HuH-7 (cell line): ENCODE results near the gene CLPX.
"Not testable (repeated sequence)": the region's sequence is repeated elsewhere in the genome, so short reads cannot be mapped to it uniquely, and the experiment has no call there.

Source experiments
- DNase-seq: peaks from one replicate; pipeline ENCODE4 v3.0.0; 2011; ENCODE audit warnings: low spot score

The CLPX gene

DNA sequence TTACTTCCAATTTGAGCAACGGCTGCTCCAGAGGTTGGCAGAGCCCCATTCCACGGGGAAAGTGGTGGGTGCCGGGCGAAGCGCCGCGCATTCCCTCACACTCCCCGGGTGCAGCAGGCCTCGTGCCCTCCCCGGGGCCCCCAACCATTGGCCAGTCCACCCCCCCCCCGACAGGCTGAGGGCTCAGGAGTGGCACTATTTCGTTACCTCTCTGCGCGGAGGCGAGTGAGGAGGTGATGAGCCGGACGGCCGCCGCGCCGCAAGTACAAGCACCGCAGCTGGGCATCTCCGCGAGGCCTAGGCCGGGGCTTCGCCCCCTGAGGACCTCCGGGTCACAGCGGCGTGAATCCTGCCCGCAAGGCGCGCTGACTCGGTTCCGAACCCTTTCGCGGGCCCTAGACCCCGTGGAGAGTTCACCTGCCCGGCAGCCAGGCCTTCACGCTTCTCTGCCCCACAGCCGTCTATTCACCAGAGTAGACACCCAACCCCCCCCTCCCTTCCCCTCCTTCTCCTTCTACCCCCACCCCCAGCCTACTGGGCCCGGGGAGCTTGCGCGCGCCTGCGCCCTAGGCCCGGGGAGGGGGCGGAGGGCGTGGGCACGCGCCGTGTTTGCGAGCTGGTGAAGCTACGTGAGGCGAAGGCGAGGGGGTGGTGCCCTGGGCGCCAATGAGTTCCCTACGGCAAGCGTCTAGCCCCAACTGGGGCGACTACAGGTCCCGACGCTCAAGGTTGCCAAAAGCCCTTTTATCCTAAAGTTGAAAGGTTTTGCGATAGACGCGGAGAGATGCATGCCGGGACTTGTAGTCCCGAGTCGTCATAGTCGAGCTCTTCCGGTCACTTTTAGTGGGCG is at the start of gene CLPX:
CLPX (minus strand) TSS at position 475 of the 850 bp plus-strand sequence; CDS start at position 286, 189 bp downstream.
- peak; percentile 97 for DNase-seq

DNA sequence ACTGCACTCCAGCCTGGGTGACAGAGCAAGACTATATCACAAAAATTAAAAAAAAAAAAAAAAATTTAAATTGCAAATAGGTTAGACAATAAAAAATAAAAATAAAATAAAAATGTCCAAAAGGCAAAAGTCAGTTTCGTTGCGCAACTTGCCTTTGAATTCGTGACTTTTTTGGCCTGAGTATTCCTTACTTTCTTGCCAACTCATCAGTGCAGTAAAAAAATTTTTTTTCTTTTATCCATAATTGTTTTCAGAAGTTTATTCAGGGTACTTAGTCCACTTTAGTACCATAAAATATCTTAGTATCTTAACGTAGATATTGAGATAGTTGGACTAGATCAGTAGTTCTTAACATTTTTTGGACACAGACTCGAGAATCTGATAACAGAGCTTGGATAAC is 48.6 kb upstream of the CLPX start:
- DNase-seq: no peak

GRCh38 chr15:65232520-65232919 is 47.4 kb upstream of the CLPX start:
- no peak for DNase-seq

- no peak for DNase-seq
These were observed 46.2 kb upstream of the CLPX start for GRCh38 chr15:65231306-65231705.

GRCh38 chr15:65226901-65227300 is 41.8 kb upstream of the CLPX start:
- not testable (repeated sequence) for DNase-seq

DNA sequence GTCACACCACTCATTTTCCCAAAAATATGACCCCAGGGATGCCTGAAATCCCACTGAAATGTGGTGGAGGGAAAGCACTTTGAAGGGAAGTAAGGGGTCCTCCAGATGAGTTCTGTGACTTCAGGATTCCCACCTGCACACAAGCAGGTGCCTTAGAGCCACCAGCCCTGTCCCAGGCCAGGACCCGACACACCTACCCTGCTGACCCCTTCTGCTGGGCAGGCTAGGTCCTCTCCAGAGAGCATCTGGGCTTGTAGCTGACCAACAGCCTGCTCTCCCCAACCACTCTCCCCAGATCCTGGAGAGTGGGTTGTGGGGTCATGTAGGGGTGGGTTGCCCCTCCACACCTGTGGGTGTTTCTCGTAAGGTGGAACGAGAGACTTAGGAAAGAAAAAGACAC is 41.1 kb upstream of the CLPX start:
- no peak for DNase-seq

DNA sequence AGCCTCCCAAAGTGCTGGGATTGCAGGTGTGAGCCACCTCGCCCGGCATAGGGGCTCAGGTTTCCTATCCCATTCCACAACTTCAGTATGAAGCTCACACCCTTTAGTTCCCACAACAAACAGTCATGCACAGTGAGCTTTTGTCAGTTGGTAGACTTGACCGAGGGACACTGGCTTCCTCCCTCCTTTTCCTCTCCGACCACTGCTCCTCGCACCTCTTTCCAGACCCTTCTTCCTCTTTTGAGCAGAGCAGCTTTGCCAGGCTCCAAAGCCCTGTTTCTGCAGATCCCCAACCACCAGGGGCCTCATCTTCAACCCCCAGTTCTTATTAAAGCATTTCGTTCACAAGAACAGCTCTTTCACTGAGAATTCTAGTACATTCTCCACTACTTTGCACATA is 38.9 kb upstream of the CLPX start:
- DNase-seq: no peak

DNA sequence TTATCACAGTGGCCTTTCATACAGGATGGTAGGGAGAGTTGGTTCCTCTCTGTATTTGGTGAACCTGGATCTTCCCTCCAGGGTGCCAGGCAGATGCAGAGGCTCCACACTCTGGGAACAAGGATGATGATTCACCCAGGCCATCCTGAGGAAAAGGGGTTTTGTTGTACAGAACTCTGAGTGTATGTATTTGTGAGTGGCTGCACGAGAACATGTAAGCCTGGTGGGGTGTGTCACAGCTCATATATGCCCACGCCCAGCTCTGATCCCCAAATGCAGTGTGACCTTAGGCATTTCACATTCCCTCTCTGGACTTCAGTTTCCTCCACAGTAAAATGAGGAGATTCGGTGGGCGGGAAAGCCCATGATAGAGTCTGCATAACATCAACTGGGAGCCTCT is 37.7 kb upstream of the CLPX start:
- DNase-seq: no peak

GRCh38 chr15:65221697-65222096 is 36.6 kb upstream of the CLPX start:
- peak; percentile 37 for DNase-seq

DNA sequence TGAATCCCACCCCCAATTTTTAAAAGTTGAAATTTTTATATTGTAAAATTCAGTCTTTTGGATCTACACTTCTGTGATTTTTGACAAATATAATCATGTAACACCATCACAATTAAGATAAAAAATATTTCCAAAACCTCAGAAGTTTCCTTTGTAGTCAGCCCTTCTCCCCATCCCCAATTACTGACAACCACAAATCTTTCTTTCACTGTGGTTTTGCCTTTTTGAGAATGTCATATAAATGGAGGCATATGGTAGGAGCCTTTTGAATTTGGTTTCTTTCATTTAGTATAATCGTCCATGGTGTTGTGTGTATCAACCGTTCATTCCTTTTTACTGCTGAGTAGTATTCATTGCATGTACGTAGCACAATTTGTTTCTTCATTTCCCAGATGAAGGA is 34.0 kb upstream of the CLPX start:
- DNase-seq: no peak

GRCh38 chr15:65217526-65218482 is 32.7 kb upstream of the CLPX start:
- DNase-seq: no peak

DNA sequence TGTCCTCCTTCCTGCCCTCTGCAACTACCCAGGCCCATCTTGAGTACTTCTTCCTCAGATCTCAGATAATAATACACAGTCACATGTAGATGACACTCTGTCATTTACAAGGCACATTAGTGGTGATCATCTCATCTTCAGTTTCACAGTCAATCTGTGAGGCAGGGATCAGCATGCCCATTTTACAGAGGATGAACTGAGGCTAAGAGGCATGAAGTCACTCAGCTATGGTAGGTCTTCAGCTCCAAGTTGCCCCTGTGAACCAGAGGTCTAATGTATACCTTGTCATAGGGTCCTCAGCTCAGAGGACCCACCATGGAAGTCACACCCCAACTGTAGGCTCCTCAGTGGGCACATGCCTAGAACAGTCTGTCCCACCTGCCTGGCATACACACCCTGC is 30.4 kb upstream of the CLPX start:
- DNase-seq: no peak

DNA sequence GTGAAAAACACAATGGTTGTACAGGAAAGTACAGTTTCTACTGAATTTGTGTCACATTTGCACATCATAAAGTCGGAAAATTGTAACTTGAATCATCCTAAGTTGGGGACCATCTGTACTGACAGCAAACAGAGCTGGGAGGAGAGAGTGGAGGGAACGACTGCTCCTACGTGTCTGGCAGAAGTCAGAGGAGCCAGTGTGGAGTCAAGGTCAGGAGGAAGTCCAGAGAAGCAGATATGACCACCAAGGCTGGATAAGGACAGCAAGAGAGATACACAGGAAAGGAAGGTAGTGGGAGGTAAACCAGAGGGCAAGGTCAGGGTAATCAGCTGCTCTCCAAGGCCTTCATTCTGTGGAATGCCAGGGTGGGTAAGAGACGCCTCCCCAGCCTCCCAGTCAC is 28.9 kb upstream of the CLPX start:
- no peak for DNase-seq

DNA sequence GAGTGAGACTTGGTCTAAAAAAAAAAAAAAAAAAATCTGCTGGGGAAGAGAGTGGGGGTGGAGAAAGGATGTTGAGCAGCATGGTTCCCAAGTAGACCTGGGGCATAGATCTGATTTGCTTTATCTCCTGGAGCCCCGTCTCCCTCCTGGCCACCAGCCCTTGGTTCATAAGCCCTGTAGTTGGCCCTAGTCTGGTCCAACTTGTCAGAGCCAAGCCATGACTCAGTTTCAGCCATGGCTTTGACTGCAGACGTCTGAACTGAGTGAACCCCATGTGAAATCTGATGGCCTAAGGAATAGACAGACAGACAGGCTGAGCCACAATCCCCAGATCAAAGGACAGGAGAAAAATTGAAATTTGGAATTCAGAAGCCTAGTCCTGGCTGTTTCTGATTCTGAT is 28.1 kb upstream of the CLPX start:
- DNase-seq: no peak

DNA sequence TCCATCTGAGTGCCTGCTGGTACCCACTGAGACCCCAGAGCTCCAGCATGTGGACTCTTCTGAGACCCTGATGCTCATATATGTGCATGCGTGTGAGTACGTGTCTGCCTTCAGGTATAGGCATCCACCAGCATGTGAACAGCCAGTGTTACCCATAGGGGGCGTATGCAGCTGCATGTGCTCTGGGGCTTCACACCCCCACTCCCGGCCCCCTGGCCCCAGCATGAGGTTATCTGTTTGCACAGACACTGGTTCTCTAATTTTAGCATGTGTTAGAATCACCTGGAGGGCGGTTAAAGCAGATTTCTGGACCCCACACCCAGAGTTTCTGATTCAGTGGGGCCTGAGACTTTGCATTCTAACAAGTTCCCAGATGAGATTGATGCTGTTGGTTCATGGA is 27.0 kb upstream of the CLPX start:
- peak; percentile 78 for DNase-seq

DNA sequence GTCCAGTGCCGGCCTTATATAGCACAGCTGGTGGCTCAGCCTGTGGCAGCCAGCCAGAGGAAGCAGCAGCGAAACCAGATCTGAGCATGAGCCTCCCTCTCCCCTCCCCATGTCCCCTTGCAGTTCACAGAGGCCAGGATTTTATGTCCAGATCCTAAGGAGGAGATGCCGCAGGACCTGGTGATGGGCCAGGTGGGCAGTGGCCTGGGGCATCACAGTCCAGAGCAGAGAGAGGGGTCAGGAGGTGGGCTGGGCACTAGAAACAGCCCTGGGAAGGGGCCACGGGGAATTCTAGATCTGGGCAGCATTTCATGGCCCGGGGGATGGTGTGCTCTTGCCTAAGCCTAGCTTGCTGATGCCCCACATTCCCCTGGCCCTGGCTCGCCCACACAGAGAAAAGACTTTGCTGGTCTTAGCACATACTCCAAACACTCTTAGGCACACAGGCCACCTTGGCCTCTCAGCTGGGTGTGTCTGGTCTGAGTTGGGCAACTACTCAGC is 26.4 kb upstream of the CLPX start:
- no peak for DNase-seq

DNA sequence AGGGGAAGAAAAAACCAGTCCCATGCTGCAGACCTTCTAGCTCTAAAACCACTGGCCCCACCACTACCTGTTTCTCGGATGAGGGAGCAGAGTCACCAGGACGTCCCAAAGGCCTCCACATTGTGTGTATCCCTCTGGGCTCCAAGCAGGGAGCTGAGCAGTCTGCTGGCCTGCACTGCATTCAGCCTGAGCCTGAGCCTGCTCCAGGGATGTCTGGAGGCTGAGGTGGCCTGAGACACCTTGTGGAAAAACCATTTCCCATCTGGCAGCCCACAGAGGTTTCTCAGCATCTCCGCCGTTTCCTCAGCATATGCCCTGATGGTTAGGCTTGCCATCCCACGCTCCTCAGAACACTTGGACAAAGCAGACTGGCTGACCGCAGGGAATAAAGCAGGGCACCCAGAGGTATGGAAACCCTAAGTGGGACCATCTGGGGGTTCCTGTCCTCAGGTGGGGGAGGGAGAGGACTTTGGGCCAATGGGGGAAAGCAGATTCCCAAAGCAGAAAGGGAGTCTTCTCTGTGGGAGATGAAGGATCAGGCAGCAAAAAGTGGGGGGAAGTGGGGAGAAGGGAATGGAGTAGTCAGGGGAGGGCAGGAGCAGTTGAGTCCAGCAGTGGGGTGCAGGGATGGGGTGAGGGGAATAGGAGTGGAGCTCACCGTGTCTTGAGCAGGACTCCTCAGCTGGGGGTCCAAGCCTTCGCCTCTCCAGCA is 25.8 kb upstream of the CLPX start, which contains the start of gene CILP:
CILP (minus strand) TSS at position 704 of the 712 bp plus-strand sequence. CDS start 1,718 bp downstream, outside the sequence.
- DNase-seq: no peak

DNA sequence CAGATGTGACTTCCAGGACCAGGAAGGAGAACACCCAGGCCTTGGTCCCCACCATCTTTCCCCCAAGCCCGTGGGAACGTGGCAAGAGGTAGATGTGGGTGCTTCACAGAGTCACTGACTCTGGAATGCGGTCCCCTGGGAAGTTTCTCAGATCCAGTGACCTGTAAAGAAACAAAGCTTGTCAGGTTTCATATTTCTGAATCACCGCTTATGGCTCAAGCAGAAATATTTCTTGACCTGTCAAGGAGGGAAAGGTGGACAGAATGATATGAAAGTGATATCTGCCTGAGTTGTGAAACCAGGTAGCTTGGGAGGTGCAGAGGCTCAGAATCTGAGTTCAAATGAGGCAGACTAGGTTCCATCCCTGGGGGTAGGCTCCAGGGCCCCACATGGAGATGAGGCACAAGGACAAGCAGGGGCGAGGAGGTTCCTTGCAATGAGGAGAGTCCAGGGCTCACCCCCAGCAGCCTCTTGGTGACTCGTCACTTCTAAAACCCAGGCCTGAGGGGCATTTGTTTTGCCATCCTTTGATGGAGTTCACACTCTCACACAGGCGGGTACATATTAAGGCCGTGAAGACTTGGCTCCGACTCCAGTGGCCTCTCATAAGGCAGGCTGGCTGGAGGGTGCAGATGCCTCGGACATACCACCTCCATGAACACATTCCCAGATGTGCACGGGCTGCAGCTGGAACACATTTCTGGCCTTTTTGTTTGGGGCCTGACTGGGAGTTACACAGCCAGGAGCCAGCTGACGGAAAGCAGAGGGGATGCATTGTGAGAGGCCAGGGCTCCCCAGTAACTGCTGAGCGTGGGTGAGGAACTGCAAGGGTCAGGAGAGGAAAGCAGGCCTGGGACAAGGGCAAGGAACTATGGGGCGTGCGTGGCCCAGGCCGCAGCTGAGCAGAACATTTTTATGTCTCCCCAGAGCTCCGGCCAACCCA is 24.8 kb upstream of the CLPX start:
- DNase-seq: no peak

DNA sequence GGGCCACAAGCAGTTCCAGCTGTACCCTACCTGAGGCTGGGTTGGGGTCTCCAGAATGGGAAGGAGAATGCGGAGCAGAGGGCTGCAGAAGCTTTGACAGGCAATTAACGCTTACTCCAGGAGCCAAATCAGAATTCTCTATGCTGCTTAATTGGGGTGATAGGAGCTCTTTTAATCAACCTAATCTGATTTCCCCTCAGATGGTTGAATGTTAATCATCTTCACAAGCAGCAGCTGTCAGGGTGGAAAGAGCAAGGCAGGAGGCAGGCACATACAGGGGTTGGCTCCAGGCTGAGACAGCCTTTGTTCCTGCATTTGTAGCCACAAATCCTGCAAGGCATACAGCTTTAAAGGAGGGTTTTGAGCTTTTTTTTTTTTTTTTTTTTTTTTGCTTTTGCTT is 23.5 kb upstream of the CLPX start:
- no peak for DNase-seq

DNA sequence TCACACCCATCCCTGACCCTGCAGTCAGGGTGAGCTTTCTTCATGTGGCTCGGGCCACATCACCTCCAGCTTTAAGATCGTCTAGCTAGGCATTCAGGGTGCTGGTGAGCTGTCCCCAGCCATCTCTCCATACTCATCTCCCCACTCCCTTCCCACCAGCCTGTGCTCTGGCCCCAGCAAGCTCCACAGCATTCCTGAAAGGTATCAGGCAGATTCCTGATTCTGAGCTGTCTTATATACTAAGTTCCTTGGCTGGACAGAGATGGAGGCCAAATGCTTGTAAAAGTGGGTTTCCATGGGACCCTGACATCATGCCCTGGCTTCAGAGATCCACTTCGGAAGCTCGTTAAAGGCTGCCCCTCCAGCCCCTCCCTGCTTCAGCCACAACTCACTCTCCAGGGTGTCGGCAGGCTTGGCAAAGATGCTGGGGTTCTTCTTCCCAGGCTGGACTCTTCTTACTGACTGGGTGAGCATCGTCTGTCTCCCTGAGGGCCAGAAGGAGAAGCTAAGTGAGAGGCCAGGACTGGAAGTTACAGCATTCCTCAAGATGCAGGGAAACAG is 22.2 kb upstream of the CLPX start:
- DNase-seq: no peak

DNA sequence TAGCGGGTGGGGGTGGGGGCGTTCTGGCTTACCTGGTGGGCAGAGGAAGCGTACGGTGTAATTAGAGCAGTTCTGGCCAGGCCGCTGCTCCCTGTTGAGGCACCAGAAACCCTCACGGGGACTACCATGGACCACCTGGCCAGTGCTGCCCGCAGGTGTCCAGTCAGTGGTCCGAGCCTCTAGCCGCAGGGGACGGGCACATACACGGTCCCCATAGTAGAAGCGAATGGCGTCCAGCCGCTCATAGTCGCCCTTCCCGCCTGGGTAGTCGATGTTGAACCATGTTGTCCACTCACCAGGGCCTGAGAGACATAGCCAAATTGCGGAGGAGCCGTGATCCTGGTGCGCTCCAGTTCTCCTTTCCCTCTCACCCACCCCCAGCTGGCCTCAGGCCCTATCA is 21.6 kb upstream of the CLPX start:
- no peak for DNase-seq
